ENCODE measurements around the gene FAM50B. TPM values are rescaled to one million over a fixed set of nuclear protein-coding genes. Genes with fewer than 3 reads are reported as not detected.

The FAM50B gene
- total and polyA plus RNA-seq, 2 of the 13 experiments (the other 11 are each of a cell fraction or from before 2014, with no cell fraction given) = 0.05 TPM; not detected in 1

DNA sequence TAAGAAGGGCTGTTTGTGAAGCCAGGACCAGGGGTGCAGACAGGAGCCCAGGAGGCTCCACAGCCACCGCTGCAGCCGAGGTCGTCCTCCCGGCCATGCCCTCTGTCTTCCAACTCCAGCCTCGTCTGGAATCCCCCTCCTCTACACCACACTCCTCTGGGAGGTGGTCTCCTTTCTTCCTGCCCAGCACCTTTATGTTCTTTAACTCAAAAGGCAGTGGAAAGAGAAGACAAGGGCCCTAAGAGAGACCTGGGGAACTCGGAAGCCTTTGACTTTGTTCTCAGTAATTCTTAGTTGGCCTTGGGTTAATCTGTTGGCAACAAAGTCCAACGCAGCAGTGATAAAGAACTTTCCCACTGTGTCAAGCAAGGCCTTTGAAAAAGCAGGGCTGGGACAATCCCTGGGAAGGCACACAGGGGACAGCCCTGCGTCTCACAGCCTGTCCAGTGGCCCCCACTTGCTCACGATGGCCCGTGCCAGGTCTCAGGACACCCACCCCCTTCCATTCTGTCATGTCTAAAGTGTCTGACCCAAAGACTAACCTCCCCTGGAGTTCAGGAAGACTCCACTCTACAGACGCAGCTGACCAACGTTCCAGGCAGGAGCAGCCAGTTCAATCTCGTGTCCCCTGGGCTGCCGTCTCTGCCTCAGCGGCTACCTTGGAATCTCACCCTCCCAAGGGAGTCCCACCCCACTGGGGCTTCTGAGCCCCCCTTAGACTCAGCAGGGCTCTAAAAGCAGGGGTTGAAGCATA is 42.8 kb upstream of the FAM50B start (continued):
- TF ChIP-seq SRSF9 (IDR thresholded peaks at IDR 0.05; ENCODE audit: borderline replicate concordance, insufficient read depth, low read depth, low read length, poor library complexity, severe bottlenecking) (no peak), ZNF747 (CRISPR knock-in tag; IDR thresholded peaks at IDR 0.05; ENCODE audit: borderline replicate concordance) (peak; percentile 81; the same call in 1 of the 2 replicates), ZNF776 (CRISPR knock-in tag; IDR thresholded peaks at IDR 0.05) (no peak), ZNF407 (CRISPR knock-in tag; IDR thresholded peaks at IDR 0.05; ENCODE audit: not compliant biosample characterization) (no peak), MBD4 (IDR thresholded peaks at IDR 0.05; ENCODE audit: borderline replicate concordance, low read length) (no peak), ZFP36L2 (CRISPR knock-in tag; IDR thresholded peaks at IDR 0.05) (no peak), ZNF790 (CRISPR knock-in tag; IDR thresholded peaks at IDR 0.05; ENCODE audit: borderline replicate concordance) (no peak), KDM5B (CRISPR knock-in tag; IDR thresholded peaks at IDR 0.05; ENCODE audit: borderline replicate concordance) (peak; percentile 50; the same call in 1 of the 2 replicates), AGO1 (IDR thresholded peaks at IDR 0.05; ENCODE audit: low read depth, low read length, poor library complexity, severe bottlenecking) (peak; percentile 36), ZNF138 (CRISPR knock-in tag; IDR thresholded peaks at IDR 0.05; ENCODE audit: low read depth) (no peak), ZBTB7B (CRISPR knock-in tag; IDR thresholded peaks at IDR 0.05) (peak; percentile 93), ZNF484 (CRISPR knock-in tag; IDR thresholded peaks at IDR 0.05; ENCODE audit: borderline replicate concordance, low read depth) (no peak), ISX (CRISPR knock-in tag; conservative IDR thresholded peaks at IDR 0.05) (no peak), DNMT3B (CRISPR knock-in tag; conservative IDR thresholded peaks at IDR 0.05) (no peak), ETS1 (CRISPR knock-in tag; IDR thresholded peaks at IDR 0.05) (no peak)
- TF ChIP-seq, protein P1, sequence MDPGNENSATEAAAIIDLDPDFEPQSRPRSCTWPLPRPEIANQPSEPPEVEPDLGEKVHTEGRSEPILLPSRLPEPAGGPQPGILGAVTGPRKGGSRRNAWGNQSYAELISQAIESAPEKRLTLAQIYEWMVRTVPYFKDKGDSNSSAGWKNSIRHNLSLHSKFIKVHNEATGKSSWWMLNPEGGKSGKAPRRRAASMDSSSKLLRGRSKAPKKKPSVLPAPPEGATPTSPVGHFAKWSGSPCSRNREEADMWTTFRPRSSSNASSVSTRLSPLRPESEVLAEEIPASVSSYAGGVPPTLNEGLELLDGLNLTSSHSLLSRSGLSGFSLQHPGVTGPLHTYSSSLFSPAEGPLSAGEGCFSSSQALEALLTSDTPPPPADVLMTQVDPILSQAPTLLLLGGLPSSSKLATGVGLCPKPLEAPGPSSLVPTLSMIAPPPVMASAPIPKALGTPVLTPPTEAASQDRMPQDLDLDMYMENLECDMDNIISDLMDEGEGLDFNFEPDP (CRISPR knock-in tag; conservative IDR thresholded peaks at IDR 0.05) = no peak; the same call in 1 of the 2 replicates
- TF ChIP-seq, protein P2, sequence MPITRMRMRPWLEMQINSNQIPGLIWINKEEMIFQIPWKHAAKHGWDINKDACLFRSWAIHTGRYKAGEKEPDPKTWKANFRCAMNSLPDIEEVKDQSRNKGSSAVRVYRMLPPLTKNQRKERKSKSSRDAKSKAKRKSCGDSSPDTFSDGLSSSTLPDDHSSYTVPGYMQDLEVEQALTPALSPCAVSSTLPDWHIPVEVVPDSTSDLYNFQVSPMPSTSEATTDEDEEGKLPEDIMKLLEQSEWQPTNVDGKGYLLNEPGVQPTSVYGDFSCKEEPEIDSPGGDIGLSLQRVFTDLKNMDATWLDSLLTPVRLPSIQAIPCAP (CRISPR knock-in tag; IDR thresholded peaks at IDR 0.05; ENCODE audit: low read depth) = no peak

Measured in HepG2 (cell line).